COR-L47 (cell line): ENCODE results near the gene PRSS22.

Experiments
- DNase-seq: peaks from one replicate; lab custom pipeline; 2025; lab: John Stamatoyannopoulos, UW

Gene PRSS22, protein sequence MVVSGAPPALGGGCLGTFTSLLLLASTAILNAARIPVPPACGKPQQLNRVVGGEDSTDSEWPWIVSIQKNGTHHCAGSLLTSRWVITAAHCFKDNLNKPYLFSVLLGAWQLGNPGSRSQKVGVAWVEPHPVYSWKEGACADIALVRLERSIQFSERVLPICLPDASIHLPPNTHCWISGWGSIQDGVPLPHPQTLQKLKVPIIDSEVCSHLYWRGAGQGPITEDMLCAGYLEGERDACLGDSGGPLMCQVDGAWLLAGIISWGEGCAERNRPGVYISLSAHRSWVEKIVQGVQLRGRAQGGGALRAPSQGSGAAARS

DNA sequence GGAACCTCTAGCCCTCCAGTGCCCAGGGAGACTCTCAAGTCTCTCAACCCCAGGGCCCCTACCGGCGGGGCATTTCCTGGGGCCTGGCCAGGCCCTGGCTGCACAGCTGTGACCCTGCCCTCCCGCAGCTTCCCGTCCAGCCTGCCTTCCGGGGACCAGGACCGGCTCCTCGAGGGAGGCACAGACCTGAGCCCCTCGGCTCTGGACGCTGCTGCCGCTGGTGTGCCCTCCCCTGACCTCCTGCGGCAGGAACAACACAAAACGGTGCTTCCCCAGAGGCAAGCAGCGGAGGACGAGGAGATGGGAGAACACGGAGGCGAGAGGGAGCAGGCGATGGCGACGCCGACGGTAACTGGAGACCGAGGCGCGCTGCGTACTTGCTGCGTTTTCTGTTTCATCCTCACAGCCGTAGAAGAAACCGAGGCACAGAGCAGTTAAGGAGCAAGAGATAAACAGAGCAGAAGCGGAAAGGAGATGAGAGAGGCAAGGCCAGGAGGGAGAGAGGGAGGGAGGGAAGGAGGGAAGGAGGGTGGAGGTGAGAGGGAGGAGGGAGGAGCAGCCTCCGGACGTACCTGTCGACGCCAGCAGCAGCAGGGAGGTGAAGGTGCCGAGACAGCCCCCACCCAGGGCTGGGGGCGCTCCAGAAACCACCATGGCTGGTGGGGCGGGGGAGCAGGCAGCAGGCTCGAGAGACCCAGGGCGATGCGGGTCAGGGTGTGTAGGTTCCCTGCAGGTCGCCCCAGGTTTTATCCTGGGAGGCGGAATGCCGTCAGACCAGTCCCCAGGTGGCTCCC, at the start of gene PRSS22:
PRSS22 (minus strand) TSS at position 720 of the 794 bp plus-strand sequence; CDS start at position 654, 66 bp downstream.
- no peak for DNase-seq

DNA sequence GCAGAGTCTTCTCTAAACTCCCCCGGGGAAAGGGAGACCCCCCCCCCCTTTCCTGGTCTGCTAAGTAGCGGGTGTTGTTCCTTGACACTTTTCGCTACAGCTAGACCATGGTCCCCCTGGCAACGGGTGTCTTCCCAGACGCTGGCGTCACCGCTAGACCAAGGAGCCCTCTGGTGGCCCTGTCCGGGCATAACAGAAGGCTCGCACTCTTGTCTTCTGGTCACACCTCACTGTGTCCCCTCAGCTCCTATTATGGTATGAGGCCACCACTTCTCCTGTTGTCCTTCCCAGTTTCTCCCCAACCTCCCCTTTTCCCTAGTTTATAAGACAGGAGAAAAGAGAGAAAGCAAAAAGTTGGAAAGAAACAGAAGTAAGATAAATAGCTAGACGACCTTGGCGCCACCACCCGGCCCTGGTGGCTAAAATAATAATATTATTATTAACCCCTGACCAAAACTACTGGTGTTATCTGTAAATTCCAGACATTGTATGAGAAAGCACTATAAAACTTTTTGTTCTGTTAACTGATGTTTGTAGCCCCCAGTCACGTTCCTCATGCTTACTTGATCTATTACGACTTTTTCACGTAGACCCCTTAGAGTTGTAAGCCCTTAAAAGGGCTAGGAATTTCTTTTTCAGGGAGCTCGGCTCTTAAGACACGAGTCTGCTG, 49.2 kb upstream of the PRSS22 start:
- peak; percentile 39 for DNase-seq

DNA sequence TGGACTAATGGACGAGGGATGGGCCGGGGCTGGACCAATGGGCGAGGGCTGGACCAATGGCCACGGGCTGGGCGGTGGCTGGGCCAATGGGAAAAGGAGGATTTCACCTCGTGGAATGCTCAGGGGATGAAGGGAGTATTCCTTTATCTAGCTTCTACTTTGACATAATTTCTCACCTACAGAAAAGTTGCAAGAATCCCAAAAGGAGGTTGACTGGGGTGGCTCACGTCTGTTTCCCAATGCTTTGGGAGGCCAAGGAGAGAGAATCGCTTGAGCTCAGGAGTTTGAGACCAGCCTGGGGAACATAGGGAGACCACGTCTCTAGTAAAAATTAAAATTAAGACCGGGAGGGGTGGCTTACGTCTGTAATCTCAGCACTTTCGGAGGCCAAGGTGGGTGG, 48.0 kb upstream of the PRSS22 start:
- DNase-seq: no peak

DNA sequence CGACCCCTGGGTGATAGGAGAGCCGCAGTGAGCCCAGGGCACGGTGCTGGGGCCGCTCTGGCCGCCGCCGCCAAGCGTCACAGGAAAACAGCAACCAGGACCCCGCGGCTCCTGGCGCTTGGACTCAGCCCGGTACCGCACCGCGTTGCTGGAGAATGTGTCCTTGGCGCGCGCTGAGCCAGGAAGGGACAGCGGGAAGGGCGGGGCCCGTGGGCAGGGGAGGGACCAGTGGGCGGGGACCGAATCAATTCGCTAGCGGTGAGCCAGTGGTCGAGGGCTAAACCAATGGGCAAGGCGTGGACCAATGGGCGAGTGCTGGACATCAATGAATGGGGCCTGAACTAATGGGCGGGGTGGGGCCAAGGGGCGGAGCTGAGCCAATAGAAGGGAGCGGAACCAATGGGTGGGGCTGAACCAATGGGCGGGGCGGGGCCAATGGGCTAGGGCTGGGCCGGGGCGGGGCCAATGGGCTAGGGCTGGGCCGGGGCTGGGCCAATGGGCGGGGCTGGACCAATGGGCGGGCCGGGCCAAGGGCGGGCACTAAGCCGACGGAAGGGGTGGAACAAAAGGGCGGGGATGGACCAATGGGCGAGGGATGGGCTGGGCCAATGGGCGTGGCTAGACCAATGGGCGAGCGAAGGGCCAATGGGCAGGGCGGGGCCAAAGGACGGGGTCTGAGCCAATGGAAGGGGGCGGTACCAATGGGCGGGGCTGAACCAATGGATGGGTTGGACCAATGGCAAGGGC, 47.4 kb upstream of the PRSS22 start:
- DNase-seq: peak; percentile 99

DNA sequence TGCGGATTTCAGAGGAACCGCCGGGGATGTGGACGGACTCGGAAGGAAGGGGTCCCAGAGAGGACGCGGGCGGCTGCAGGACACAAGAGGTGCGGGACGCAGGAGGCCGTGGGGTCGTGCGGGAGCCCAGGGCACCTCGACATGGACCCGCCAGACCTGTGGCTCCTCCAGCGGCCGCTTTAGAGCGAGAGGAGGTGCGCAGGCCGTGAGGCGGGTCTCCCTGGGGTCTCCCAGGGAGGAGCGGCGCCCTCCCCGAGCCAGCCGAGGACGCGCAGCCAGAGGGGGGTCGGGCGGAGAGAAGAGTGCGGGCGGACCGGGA, 46.9 kb upstream of the PRSS22 start:
- DNase-seq: no peak

DNA sequence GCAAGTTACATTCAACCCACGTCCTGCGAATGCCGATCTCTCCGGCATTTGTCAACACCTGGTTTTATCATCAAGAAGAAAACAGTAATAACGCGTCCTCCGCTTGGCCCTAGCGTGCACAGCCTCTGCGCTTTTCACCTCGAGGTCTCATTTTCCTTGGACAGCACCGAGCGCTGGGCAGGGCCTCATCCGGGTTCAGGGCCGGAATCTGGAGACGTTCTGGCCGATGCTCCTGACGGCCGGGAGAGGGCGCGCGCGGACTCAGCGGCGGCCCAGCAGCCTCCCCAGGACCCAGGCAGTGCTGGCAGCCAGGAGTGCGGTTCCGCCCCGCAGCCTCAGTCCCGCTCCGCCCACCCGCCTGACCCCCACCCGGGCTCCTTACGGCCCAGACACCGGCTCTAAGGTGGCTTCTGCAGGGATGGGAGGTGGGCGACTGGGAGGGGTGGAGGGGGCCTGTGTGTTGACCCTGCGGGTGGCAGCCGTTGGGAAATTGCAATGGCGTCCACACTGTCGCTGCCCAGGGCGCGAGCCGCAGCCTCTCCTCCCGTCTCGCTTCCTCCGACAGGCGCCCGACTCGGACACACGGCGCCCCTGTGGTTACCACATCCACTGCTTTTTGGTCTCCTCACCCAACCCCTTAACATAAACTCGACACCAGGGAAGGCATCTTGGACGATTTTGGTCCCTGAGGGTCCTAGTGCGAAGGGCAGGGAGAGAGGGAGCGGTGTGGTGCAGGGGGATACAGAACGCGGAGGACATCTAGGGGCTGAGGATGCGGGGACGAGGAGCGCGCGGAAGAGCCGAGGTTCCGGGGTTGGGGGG, 46.3 kb upstream of the PRSS22 start:
- DNase-seq: peak; percentile 73

DNA sequence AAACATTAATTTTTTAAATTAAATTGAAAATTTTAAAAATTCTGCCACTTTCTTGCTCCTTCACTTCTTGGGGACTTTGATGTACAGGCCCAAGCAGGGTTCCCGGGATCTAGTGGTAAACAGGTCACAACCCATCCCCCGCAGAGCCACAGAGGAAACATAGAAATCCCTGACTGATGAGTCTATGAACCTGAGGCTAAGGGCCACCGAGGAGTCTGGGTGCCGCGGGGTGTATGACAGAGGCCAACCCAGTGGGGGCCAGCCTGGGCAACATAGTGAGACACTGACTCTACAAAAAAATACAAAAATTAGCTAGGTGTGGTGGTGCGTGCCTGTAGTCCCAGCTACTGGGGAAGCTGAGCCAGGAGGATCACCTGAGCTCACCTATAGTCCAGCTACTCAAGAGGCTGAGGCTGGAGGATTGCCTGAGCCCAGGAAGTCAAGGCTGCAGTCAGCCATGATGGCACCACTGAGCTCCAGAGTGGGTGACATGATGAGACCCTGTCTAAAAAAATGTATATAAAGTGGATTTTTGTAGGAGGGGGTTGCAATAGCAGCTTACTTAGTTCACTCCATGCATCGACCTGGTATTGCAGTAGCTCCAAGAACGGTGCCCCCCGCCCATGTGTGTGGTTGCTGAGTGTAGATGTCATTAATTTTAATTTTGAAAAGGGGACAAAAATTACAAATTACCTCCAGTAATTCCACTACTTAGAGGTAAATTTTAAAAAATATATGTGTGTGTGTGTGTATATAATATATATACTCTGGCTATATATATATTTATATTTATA, 44.6 kb upstream of the PRSS22 start:
- DNase-seq: no peak

DNA sequence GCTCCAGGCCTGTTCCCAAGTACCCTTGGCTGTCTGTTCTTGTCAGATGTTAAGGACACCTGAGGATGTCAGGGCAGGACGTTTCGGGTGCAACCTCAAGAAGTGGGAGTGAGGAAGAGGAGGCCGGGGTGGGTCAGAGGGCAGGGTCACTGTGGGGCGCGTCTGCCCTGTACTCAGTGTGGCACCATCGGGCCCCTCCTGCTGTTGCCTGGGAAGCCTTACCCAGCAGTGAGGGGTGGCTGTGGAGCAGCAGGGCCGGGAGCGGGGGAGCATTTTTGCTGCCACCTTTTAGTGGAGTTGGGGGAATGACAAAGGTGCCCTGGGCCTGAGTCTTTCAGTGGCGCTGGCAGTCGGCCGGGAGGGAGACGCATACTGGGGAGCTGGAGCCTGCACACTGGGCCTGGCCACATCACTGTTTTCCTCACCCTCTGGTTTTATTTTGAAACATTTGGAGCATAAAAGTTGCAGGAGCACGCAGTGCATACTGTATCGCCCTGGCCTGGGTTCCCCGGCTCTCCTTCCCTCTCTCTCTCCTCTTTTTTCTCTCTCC, 42.6 kb upstream of the PRSS22 start:
- no peak for DNase-seq

DNA sequence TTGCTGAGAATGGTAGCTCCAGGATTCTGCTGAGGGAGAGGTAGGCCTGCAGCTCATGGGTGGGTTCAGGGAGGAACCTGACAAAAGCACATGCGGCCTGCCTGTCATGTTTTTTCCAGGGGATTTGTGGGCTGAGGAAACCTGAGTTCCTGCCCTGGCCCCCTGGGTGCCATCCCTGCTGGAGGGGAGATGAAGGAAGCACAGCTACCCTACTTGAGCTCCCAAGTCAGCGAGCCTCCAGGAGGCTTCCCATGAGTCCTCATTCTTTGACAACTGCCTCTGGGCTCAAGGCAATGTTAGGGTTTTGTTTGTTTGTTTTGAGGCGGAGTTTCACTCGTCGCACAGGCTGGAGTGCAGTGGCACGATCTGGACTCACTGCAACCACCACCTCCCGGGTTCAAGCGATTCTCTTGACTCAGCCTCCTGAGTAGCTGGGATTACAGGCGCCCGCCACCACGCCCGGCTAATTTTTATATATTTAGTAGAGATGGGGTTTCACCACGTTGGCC, 41.6 kb upstream of the PRSS22 start:
- no peak for DNase-seq

DNA sequence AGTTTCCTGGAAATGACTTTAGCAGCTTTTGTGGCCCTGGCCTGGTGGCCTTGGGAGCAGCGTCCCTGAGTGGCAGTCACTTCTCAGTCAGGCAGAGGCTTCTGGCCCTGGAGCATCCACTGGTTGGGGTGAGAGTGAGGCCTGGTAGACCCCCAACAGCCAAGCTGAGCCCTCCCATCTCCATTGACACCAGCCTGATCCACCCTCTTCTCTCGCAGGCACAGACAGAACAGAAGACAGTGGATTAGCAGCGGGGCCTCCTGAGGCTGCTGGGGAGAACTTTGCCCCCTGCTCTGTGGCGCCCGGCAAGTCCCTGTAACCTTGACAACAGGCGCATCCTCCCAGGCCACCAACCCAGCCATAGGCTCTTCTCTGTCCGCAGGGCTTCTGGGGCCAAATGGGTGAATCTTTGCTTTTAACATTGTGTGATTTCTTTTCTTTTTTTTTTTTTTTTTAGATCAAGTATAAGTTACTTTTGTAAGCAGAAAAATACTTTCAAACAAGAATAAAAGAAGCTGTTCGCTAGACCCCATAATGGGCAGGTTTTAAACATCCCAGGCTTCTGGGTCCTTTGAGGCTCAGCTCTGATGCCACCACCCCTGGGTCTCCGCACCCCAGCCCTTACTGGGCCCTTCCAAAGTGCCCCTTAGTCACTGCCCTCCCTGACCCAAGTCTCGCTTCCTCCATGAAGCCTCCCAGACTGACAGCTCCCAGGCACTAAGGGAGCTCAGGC, 41.0 kb upstream of the PRSS22 start:
- no peak for DNase-seq

DNA sequence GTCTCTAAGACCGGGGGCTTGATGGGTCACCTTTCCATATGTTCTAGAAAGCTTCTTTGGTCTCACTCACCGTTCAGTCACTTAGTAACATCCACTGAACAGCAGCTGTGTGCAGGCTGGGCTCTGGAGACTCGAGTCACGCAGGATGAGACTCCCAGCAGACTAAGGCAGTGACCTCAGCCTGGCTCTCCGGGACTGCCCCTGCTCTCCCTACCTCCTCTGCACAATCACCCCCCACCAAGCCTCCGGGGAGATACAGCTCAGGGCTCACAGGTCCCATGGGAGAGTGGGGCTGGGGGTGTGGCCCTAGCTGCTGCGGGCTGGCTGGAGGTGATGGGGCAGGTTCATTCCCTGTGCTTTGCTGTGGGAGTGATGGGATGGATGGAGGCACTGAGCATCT, 39.1 kb upstream of the PRSS22 start:
- no peak for DNase-seq

DNA sequence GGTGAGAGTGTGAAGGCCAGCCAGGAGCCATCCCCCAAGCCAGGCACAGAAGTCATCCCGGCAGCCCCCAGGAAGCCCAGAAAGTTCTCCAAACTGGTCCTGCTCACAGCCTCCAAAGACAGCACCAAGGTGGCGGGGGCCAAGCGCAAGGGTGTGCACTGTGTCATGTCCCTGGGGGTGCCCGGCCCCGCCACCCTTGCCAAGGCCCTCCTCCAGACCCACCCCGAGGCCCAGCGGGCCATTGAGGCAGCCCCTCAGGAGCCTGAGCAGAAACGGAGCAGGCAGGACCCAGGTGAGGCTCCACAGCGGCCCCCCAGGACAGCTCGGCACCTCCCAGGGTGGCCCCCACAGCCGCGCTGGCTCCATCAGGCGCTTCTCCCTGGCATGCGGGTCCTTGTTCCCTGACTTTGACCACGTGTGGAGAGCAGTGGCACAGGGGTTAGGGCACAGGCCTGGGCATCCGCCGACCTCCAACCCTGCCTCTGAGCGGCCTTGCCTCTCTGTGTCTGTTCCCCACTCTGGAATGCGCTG, 38.6 kb upstream of the PRSS22 start:
- DNase-seq: no peak

DNA sequence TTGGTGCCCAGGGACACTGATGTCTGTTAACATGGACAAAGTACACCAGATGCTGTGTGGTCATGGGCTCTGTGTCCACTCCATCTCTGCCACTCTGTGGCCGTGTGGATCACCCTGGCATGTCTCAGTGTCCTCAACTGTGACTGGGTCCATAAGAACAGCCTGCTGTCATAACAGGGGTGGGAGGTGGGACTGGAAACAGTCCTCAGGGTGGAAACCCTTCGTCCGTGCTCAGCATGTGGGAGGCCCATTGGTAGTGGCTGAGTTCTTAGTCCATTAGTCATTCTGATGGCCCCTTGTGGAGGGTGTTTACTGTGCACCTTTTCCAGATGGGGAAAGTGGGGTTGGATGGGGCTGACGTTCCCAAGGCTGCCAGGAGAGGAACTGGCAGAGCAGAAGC, 37.8 kb upstream of the PRSS22 start:
- no peak for DNase-seq

DNA sequence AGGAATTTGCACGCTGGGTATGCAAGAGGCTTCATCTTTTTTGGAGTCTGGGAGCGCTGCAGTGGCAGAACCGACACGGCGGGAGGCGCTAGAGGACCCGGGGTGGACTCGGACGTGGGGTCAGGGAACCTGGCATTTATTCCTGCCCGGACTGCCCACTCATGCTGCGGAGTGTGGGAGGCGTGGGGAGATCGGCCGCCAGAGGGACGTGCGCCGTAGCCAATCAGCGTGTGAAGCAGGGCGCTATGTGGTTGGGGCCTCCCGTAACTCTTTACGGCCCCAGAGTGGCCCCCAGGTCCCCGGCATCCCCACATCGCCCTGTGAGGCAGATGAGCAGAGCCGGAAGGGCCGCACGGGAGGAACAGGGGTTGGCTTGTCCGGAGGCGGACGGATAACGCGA, 36.3 kb upstream of the PRSS22 start:
- no peak for DNase-seq

DNA sequence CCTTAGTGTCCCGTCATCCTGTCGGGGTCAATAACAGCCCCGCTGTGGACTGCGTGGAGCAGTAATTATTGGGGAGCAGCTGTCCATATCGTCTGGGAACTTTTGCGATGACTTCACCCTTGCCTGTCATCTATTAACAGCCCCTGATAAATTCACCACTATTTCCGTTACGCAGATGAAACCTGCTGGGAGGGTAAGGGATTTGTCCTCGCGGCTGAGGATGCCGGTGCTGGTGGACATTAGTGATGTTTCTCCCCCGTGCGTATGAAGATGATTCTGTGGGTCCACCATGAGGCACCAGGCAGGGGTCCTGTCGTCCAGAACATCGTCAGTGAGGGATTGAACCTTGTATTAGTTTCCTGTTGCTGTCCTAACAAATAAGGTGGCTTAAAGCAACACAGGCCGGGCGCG, 26.1 kb upstream of the PRSS22 start:
- DNase-seq: no peak

DNA sequence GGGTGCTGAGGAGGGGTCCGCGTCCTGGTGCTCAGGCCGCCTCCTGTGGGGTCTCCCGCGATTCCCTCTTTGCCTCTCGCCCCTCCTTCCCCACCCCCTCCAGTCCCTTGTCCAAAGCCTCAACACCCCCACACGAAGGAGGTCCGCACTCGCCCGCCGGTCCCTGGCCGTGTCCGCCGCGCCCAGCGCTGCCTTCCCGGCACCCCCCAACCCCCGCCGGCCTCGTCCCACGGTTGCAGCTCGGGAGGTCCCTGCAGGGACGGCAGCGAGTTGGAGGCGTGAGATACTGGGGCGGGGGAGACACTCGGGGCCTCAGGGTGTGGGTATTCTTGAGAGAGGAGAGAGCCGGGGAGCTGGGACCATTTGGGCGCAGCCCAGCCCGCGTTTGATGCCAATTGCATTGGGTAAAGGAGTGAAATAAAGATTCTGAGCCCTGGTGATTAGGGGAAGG, 25.5 kb upstream of the PRSS22 start:
- no peak for DNase-seq

DNA sequence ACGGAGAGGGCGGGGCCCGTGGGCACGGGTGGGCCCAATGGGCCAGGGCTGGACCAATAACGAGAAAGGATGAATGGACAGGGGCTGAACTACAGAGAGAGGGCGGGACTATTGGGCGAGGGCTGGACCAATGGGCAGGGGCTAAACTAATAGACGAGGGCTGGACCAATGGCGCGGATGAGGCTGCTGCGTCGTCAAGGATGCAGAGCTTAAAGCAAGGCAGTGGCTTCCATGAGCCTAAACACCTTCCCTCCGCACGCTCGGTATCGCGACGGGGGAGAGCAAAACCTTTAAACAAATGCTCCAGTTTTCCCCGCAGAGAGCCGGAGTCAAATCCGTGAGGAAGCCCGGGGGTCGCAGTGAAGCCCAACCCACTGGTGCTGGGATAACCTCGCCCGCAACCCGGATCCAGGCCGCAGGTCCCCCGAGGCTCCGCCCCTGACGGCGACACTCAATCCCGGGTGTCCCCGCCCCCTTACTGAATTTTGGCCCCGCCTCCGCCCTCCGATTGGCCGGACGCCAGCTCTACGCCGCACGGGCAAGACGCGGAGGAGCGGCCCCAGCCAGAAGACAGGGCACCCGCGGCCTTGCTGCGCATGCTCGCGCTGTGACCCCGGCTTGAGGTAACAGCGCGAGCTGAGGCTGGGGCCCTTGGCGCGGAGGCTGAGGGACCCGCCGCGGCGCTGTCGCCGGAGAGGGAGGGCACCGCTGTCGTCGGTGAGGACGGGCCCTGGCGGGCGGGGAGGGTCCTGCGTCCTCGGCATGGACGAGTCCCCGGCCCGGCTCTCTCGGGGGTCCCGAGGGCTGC, 24.9 kb upstream of the PRSS22 start, which contains the start of gene FLYWCH2:
FLYWCH2 (plus strand) TSS at position 566 of the 808 bp plus-strand sequence. CDS start 13,235 bp downstream, outside the sequence.
- peak; percentile 97 for DNase-seq
